ENCODE data around the gene SPRYD3.
"Not testable (repeated sequence)": the region's sequence is repeated elsewhere in the genome, so short reads cannot be mapped to it uniquely, and the experiment has no call there.

SPRYD3 gene

DNA sequence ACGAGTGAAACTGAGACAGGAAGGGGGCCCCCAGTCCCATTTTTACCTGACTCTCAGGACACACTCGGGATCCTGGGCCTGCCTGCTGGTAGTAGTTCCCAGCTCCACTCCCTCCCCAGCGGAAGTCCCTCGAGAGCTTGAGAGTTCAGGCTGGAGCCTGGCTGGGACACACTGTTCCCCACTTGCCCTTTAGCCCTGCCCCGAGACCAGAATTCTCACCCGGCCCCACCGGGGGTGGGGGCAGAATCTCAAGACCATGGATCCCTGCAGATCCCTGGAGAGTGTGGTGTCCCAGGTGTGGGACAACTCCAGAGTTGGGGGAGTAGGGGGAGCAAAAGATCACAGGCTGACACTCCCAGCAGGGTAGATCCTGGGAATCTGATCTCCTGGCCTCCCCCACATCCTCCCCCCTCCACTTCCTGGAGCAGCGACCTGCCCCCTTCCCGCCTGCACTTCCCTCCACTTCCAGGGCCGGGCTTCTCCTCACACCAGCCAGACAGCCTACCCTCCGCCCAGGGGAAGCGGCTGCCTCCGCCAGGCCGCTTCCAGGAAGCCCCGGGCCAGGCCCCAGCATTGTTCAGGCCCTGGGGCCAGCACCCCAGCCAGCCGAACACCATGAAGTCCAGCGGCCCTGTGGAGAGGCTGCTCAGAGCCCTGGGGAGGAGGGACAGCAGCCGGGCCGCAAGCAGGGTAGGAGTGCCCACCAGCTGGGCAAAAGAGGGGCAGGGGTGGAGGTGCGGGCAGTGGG lies 29.4 kb downstream of the SPRYD3 start, which contains the start of gene TNS2:
TNS2 (plus strand) TSS at position 495 of the 748 bp plus-strand sequence; CDS start at position 616, 121 bp downstream.
- DNase-seq: no peak

DNA sequence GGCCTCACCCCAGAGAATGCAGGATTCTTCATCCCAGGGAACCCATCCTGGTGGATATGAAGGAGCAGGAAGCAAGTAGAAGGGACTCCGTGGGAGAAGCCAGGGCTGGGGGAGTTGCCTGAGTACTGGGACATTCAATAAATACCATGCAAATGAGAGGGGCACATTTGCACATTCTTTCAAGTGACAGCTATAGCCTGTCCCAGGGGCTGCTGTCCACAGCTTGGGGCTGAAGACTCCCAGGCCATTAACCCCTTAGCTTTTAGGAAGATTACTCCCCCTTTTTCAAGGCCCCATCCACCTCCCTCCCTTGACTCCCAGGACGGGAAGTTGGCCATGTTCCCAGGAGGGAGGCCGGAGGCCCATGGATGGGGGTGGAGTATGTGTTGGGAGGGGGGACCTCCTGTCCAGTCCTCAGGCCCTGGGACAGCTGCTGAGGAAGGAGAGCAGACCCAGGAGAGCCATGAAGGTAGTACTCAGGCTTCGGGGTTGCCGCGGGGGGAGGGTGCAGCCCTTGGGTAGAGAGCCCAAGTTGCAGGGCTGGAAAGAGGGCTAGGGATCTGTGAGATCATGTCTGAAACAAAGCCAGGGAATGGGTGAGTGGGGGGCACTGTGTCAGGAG lies 30.3 kb downstream of the SPRYD3 start:
- DNase-seq: no peak

DNA sequence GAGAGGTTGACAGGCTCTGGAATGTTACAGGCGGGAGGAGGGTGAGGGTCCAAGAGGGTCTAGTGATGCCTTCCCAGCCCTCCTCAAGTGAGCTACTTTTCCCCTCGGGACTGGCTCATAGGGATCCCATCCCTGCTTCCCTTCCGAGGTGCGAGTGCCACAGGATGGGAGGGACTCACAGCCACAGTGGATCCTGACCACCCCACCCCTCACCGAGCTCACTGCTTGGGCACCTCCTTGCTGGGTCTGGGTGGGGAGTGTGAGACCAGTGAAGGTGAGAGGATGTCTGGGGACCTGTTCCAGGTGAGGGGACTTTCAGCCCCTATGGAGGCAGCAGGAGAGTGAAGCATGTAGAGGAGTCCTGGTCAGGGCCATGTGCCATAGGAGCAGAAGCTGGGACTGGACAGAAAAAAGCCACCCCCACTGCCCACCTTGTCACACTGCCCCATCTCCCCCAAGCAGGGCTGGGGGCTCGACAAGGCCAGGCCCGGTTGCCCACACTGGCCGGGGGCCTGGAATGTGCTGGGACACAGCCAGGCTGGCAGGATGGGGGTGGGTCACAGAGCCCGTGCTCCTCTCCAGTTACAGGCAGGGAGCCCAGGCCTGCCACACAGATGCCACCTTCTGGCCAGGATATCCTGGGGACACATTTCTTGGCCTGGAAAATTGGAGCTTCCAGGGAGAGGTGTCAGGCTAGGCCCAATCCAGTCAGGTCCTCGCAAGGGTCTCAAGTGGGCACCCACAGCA lies 31.0 kb downstream of the SPRYD3 start:
- DNase-seq: no peak

DNA sequence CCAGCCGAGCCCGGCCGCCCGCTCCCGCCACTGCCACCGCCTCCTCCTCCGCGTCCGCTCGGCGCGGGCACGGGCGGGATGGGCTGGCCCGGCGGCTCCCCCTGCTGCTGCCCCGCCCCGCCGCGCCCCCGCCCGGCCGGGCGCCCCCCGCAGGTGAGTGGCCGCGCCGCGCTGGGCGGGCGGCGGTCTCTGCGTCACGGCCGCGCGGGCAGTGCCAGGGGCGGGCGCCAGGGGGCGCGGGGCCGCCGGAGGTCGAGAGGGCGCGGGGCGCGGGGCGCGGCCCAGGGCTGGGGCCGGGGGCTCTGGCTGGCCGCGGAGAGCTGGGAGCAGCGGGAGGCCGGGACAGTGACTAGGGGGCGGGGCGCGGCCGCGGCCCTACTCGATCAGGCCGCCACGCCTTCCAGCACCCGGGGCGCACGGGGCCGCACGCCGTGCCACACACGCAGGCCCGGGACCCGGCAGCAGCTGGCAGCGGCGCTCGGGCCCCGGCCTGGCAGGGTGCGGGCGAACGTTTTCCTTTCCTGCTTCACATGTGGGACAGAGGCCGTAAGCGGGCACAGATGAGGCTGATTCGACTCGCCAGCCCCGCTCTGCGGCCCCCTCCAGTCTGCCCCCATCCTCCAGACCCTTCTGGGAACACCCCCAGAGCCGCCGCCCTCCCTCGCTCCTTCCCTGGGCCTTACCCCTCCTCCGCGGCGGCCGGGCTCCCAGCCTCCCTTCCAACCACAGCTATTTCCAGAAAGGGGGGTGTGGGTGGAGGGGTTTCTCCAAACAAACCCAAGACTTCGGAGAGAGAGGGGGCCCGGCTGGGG lies 31.8 kb downstream of the SPRYD3 start:
- DNase-seq: peak; percentile 28 to 35

DNA sequence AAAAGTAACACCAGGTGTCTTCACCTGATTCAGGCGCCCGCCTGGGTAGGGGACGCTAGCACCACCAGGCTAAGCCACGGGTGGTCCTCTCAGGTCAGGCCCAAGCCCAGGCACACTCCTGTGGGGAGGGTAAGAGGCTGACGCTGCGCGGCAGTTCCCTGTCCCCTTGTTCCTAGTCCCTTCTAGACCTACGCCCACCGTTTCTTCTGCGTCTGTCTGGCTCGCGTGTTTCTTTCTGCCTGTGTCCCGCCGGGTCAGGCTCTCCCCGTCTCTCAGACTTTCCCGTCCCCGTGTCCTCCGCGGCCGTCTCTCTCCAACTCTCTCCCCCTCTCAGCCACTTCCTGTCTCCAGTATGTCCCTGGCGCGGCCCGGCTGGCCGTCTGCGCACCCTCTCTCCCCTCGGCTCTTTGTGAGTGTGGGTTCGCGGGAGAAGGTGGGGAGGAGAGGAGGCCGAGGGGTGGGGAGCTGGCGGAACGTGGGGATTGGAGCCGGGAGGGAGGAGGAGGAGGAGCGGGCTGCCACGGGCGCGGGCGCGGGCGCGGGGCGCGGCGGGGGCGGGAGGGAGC lies 32.5 kb downstream of the SPRYD3 start:
- peak; percentile 33 to 58 for DNase-seq

DNA sequence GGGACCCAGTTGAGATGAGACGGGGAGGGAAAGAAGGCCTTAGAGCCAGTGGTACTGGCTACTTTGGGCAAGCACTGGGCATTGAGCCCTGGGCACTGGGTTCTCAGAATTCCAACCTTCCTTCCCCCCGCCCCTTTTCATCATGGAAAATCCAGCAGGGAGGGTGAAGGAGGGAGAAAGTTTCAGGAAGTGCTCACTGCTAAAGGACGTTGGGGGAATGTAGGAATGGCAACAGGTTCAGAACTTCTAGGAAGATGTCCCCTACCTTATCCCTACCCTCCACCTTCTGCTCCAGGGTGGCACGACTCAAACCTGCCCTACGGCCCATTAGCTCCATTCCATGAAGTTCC lies 33.5 kb downstream of the SPRYD3 start:
- no peak for DNase-seq

DNA sequence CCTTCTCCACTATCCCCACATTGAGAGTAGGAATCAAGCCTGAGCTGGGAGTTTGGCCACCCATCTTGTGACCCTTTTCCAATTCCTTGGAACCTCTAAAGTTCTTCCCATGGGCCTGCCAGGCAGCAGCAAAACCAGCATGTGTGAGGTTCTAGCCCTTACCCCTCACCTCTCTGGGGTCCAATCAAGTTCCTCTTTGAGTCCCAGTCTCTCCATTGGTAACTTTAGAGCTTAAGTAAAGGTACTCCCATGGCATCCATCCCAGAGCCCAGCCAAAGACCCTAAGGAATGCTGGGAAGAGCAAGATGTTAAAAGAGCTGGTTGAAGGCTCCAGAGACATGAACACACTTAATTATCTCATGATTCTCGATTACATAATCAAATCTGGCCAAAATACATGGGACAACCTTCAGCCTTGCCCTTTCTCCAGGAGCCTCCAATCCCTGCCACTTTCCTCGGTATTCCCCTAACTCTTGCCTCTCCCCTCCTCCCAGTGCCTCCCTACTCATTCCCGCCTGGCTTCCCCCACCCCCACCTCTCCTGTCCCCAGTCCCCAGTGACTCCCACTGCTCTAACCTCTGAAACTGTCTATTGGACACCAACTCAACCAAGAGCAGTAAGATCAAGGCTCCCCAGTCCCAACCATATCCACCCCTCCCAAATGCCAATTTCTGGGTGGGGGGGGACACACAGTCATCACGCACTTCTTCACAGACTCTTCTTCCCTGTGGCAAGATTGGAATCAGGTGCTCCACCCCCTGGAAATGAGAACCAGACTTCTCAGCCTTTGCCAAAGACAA lies 34.1 kb downstream of the SPRYD3 start:
- DNase-seq: no peak

DNA sequence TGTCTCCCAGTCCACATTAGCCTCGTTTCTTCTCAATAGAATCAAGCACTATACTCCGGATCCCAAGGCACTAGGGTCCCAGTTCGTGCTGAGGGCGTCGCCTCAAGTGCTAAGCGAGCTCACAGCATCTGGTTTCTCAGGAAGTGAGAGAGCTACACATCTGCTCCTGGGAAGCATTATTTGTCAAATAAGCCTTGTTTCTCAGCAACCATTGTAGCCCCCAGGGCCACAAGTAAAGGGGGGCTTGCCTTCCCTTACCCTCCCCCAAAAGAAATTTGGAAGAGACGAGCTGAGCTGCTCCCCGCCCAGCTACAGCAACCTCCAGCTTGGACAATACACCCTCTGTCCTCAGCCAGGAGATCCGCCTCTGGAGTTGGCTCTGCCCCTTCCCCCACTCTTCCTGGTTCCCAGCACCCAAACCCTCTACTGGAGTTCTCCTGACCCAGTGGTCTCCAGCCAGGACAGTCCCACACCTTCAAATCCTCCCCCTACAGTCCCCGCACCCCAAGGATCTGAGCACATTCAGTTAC lies 35.1 kb downstream of the SPRYD3 start:
- no peak for DNase-seq

DNA sequence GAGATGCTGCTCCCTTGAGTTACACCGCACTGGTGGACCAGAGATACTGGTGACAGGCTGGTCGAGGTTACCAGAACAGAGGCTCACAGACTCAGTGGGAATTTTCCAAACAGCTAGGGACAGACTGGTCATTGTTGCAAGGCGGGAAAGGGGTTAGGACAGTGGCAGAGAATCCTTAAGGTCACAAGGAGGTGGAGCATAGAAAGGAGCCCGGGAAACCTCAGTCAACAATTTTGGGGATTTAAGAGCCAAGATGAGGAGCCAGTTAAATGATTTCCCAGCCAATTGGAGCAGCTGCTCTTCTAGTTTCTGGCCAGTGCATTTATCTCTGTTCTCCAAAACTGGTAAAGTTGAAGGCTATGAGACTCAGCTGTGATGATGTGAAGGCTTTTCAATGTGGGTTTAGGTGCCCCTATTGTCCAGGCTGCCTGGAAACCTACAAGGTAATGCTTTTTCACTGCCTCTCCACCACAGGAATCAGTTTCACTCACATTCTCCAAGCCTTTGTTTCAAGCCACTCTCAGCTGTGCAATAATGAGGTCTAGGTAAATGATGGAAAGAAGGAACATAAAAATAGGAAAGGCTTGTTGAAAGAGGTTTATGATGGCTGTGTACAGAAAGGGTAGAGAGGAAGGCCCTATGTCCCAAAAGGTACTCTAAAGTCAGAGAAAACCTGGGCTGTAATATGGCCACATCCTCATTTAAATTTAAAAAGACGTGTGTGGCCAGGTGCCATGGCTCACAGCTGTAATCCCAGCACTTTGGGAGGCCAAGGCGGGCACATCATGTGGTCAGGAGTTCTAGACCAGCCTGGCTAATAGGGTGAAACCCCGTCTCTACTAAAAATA lies 36.4 kb downstream of the SPRYD3 start:
- no peak for DNase-seq

DNA sequence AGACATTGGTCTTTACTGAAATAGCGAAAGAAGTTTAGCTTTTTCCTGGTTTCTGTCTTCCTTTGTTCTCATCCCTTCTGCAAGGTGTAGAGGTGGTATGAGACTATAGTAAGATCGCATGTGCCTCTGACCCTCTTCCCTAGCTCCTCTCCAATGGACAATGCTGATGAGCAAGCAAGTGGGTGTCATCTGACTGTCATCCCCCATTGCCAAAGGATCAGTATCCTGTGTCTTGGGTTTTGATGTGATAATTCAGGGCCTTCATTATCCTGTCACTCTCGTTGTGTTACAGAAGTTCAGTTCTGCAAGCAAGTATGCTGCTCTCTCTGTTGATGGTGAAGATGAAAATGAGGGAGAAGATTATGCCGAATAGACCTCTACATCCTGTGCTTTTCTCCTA lies 39.3 kb downstream of the SPRYD3 start:
- DNase-seq: no peak

DNA sequence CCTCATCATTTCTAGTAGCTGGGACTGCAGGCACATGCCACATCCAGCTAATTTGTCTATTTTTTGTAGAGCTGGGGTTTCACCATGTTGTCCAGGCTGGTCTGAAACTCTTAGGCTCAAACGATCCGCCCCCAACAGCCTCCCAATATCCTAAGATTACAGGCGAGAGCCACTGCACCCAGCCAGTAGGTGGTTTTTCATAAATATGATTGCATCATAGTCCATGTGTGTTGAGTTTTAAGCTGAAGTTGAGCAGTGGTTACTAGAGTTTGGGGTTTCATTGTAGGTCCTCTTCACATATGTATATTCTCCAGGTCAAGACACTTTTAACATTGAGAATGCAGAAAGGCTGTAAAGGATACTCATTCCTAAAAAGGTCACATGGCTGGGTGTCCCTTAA lies 42.4 kb downstream of the SPRYD3 start:
- DNase-seq: no peak

DNA sequence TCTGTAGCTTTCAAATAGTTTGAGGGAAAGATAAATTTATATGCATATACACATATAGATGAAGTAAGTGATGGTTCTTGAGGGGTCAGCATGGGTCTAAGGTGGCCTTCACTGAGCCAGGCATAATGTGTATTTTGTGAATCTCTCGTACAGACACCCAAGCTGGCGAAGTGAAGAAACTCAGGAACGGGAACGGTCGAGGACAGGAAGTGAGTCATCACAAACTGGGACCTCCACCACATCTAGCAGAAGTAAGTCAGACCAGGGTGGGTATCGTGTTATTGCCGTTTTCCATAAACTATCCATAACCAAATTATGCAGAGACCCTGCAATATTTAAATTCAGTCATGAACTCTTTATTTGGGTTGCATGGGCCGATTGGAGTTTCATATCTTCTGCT lies 44.7 kb downstream of the SPRYD3 start:
- no peak for DNase-seq

DNA sequence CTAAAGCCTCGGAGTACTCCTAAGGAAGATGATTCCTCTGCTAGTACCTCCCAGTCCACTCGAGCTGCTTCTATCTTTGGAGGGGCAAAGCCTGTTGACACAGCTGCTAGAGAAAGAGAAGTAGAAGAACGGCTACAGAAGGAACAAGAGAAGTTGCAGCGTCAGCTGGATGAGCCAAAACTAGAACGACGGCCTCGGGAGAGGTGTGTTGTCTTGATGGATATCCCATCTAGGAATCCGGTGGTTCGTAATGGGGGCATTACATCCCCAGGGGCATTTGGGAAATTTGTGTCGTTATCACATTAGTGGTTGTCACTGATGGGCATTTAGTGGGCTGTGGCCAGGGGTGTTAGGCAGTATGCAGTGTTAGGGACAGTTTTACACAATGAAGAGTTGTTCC lies 45.4 kb downstream of the SPRYD3 start:
- not testable (repeated sequence) for DNase-seq

DNA sequence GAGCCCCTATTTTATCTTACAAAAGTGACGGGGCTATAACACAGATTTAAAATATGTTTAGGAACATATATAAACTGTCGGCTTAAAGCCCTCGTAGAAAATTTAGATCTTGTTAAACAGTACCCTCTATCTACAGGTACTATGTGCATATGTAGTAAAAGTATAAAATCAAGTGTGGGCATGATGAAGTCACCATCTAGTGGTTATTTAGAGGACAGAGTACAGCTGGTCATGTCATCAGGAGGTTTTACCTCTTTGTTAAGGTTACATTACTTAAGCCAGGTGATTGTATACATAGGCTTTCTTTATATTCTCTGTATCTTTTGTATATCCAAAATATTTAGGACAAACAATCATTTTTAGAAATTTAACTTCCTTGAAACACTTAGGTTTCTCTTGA lies 47.6 kb downstream of the SPRYD3 start:
- no peak for DNase-seq

DNA sequence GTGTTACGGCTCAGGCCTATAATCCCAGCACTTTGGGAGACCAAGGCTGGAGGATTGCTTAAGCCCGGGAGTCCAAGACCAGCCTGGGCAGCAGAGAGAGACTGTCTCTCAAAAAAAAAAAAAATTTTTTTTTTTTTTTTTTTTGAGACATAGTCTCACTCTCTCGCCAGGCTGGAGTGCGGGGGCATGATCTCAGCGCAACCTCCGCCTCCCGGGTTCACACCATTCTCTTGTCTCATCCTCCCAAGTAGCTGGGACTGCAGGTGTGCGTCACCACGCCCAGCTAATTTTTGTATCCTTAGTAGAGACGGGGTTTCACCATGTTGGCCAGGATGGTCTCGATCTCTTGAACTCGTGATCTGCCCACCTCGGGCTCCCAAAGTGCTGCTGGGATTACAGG lies 52.2 kb downstream of the SPRYD3 start:
- not testable (repeated sequence) for DNase-seq

DNA sequence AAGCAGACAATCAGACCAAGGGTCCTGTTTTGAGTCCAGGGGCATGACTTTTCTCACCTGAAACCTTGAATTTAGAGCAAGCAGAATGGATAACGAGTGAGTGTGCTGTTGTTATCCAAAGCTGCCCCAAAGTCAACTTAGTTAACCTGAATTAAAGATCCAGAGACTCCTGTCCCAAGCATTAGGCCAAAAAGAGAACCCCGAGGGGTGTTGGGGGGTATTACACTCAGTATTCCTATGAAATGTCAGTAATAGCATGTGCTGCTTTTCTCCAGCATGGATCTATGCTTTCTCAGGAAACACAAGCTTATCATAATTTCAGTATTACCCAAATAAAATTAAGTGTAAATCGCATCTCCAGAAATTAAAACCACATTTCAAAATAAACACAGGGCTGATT lies 53.9 kb downstream of the SPRYD3 start:
- DNase-seq: no peak

DNA sequence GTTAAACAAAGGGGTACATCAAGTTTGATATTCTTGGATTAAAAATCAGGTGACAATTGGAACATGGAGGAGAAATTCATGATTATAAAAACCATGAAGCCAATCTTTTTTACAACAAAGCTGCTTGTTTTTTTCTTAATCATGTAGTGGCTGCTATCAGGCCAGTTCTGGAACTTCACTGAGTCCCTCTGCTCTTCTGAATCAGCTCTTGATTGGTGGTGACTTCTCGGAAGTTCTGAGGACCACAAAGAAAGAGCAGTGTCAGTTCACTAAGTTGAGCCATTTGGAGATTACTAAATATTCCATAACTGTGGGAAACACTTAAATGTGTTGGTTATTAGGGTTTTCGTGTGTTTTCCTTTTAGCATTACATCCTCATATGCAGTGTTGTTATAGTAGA lies 64.5 kb downstream of the SPRYD3 start:
- no peak for DNase-seq
